GF-D8 (cell line): ENCODE data around the gene P2RY10.
"Not testable (repeated sequence)": the region's sequence is repeated elsewhere in the genome, so short reads cannot be mapped to it uniquely, and the experiment has no call there.

Source experiments
- DNase-seq: peaks from one replicate; lab custom pipeline; 2025; lab: John Stamatoyannopoulos, UW

P2RY10 gene

DNA sequence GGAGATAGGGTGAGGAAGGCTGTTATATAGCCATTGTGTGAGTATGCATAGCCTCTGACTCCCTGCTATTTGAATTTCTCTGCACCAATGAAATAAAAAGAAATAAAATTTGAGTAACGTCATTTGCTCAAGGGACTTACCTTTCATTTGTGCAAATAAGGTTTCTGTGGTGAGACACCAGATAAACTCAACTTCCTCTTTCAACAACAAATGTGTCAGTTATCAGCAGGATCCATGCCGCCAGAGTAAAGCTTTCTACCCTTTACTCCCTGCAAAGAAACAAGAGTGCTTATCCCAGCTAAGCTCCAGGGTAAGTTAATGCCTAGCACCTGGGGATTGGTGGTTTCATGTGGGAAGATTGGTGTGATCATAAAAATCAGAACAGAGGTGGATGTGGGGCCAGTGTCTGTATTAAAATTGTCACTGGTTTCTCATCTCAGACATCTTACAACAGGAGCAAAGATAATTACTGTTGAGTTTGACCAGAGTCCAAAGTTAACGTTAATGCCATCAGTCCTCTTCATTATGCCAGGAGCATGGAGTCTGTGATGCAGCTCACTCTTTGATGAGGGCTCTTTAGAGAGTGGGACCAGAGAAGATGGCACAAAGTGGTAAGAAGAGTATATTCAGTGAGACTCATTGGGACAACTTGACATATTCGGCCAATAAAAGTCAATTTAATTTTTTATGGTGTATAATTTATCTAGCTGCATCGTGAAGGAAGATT, at the start of gene P2RY10:
Gene P2RY10, plus strand, starts transcription at position 206 of the 727 bp plus-strand sequence. CDS start 15,130 bp downstream, outside the sequence.
- peak; percentile 3 for DNase-seq

DNA sequence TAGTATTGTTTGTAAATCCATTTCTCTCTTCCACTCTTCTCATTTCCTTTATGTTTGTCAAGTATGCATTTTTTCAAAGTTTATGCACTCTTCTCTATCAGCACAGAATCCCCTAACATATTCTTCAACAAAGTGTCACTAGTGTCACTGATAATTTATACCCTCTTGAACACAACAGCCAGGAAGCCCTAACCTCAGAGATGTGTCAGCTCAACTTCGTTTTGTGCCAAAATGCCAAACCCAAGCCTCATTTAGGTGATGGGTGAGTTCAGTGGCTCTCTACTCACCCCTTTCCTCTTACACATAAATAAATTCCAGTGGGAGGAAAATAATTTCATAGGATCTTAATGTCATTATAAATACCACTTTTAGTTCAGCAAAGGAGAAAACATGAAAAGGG, 22.4 kb upstream of the P2RY10 start:
- no peak for DNase-seq

- no peak for DNase-seq
These were observed 21.8 kb upstream of the P2RY10 start for GRCh38 chrX:78923198-78924015.

DNA sequence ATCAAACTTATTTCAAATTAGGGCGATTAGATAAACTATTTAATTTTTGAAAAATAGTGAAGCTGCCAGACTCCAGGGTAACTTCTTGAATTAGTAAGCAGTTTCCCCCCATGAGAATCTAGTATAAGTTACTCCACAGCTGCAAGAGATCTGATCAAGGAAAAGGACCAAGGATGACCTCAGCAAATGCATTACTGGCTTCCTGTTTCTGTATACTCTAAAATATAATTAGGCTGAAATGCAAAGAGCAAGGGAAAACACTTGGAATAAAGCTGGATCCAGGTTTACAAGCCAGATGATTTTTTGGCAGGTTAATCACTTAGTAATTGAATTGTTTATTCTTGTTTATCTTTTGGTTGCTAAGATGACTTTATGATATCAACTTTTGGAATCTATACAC, 13.4 kb upstream of the P2RY10 start:
- DNase-seq, result no peak

DNA sequence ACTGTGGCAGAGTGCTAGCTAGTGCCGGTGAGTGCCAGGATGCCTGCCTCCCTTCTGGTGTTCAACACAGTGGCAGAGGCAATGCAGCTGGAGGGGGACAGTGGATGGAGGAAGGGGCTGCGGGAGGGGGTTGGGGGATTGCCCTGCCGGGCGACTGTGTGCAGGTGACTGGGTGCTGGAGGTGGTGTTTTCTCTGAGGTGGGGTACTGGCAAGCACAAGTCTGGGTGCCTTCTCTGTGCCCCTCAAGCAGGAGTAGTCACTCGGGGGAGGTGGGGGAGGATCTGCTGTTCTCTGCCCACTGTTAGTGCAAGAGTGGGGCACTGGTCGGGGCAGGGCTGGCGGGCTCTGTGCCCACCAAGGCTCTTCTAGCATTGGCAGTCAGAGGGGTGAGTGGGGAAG, 10.3 kb upstream of the P2RY10 start:
- no peak for DNase-seq

- DNase-seq, result no peak
These were observed 840 bp upstream of the P2RY10 start for GRCh38 chrX:78944351-78944750.

- DNase-seq, result no peak
These were observed 1.2 kb downstream of the P2RY10 start for GRCh38 chrX:78946178-78946931.

GRCh38 chrX:78950009-78950835, 5.0 kb downstream of the P2RY10 start:
- DNase-seq, result no peak

- no peak for DNase-seq
These were observed 12.0 kb downstream of the P2RY10 start for GRCh38 chrX:78957049-78957767.

GRCh38 chrX:78957768-78958130, 12.6 kb downstream of the P2RY10 start:
- DNase-seq, result no peak

GRCh38 chrX:78958419-78959116, 13.4 kb downstream of the P2RY10 start:
- DNase-seq, result no peak

DNA sequence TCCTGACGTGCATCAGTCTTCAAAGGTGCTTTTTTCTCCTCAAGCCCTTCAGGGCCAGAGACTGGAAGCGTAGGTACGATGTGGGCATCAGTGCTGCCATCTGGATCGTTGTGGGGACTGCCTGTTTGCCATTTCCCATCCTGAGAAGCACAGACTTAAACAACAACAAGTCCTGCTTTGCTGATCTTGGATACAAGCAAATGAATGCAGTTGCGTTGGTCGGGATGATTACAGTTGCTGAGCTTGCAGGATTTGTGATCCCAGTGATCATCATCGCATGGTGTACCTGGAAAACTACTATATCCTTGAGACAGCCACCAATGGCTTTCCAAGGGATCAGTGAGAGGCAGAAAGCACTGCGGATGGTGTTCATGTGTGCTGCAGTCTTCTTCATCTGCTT, 15.7 kb downstream of the P2RY10 start:
- DNase-seq, result no peak

DNA sequence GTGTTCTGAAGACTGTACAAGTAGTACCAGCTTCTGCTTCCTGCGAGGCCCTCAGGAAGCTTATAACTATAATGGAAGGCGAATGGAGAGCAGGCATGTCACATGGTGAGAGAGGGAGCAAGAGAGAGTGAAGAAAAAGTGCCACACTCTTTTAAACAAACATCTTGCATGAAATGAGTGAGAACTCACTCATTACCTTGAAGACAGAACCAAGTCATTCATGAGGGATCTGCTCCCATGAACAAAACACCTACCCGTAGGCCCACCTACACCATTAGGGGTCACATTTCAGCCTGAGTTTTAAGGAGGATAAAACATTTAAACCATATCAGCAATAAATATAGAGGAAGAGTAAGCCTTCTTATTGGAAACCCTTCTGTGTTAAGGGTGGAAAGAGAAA, 19.4 kb downstream of the P2RY10 start:
- no peak for DNase-seq

DNA sequence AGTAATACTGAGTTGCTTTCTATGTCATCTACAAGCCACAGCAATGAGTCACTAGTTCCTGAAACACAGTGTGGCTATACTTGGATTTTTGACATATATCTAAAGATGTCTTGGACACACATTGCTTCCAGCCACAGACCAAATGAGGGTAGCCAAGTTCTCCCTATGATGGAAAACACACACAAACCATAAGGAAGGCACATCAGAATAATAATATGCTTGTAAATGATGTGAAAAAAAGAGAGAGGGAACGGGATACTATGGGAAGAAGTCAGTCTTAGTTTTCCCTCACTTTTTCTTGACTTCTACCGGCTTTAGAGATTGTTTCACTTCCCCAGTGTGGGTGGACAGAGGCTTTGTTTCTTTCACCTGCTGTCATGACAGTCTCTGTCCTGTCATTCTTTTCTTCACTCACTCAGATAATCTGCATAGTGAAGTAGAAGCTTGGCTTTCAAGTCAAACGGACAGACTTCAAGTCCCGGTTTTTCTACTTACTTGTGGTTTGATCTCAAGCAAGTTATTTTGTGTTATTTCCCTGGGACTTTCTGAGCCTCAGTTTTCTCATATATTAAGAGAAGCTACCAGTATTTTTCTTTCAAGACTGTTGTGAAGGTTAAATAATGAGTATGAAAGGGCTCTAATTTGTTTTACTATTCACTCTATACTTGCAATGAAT, 34.7 kb downstream of the P2RY10 start:
- DNase-seq, result no peak

GRCh38 chrX:78989349-78989748, 44.2 kb downstream of the P2RY10 start:
- DNase-seq, result no peak

DNA sequence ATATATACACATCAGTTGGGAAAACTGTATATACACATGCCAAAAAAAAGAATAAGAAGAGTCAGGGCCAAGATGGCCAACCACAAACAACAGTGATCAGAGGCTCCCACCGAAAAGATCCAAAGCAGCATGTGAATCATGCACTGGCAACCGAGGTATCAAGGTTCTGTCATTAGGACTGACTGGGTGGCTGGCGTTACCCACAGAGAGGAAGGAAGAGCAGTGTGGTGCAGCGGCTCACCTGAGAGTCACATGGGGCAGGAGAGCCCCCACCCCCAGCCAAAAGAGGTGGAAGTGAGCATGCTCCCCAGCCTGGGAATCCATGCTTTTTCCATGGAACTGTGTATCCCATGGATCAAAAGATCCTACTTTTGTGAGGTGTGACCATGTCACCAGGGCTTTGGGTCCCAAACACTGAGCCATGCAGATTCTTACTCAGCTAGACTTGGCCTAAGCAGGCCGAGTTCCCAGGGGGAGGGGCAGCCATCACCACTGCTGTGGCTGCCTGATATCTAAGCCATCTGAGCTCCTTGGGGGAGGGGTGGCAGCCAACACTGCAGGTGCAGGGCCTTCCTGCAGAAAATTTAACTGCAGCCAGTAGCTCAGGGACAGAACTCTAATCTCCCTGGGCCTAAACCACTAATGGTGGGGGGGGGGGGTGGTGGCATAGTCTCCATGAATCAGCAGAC, 52.8 kb downstream of the P2RY10 start:
- DNase-seq, result no peak

DNA sequence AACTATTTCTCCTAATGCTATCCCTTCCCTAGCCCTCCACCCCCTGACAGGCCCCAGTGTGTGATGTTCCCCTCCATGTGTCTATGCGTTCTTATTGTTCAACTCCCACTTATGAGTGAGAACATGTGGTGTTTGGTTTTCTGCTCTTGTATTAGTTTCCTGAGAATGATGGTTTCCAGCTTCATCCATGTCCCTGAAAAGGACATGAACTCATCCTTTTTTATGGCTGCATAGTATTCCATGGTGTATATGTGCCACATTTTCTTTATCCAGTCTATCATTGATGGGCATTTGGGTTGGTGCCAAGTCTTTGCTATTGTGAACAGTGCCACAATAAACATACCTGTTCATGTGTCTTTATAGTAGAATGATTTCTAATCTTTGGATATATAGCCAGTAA, 62.3 kb downstream of the P2RY10 start:
- not testable (repeated sequence) for DNase-seq
